GM21526 (cell line): ENCODE measurements around the gene CABLES1.
A peak's percentile ranks its signal among the peaks of the same experiment; 100 is the strongest.

Source experiments
- ATAC-seq: cut with Tn5 transposase; IDR thresholded peaks from one replicate; pipeline ENCODE4 v1.9.1; 2021; ENCODE audit warnings: moderate library complexity; ENCODE audit not compliant: unreplicated experiment, low FRiP score

Gene CABLES1

GRCh38 chr18:23238651-23239349 lies 103.5 kb downstream of the CABLES1 start:
- no peak for ATAC-seq

- ATAC-seq, result no peak
These were observed 104.0 kb downstream of the CABLES1 start for GRCh38 chr18:23239350-23239692.

GRCh38 chr18:23239885-23240608 lies 104.8 kb downstream of the CABLES1 start:
- ATAC-seq, result no peak

- ATAC-seq, result no peak
These were observed 105.3 kb downstream of the CABLES1 start for GRCh38 chr18:23240609-23240930.

- ATAC-seq, result peak; percentile 87
These were observed 106.7 kb downstream of the CABLES1 start for GRCh38 chr18:23241833-23242496.

- ATAC-seq, result no peak
These were observed 107.9 kb downstream of the CABLES1 start for GRCh38 chr18:23243178-23243577.

- ATAC-seq, result no peak
These were observed 108.5 kb downstream of the CABLES1 start for GRCh38 chr18:23243816-23244215.

GRCh38 chr18:23244401-23244800 lies 109.1 kb downstream of the CABLES1 start:
- no peak for ATAC-seq

GRCh38 chr18:23245461-23245860 lies 110.2 kb downstream of the CABLES1 start:
- ATAC-seq, result no peak

- no peak for ATAC-seq
These were observed 112.0 kb downstream of the CABLES1 start for GRCh38 chr18:23247331-23247730.

- no peak for ATAC-seq
These were observed 112.6 kb downstream of the CABLES1 start for GRCh38 chr18:23247896-23248295.

- no peak for ATAC-seq
These were observed 113.5 kb downstream of the CABLES1 start for GRCh38 chr18:23248826-23249225.

GRCh38 chr18:23249348-23249747 lies 114.1 kb downstream of the CABLES1 start:
- ATAC-seq, result no peak

- no peak for ATAC-seq
These were observed 115.8 kb downstream of the CABLES1 start for GRCh38 chr18:23250893-23251656.

- ATAC-seq, result no peak
These were observed 118.3 kb downstream of the CABLES1 start for GRCh38 chr18:23253630-23254029.

- no peak for ATAC-seq
These were observed 121.9 kb downstream of the CABLES1 start for GRCh38 chr18:23257137-23257536.

GRCh38 chr18:23257686-23258565 lies 122.6 kb downstream of the CABLES1 start:
- no peak for ATAC-seq

- no peak for ATAC-seq
These were observed 123.5 kb downstream of the CABLES1 start for GRCh38 chr18:23258566-23259469.
